ENCODE results near the gene AEBP1. TPM values are rescaled to one million over a fixed set of nuclear protein-coding genes. Genes with fewer than 3 reads are reported as not detected.

Gene AEBP1
- total RNA-seq, 1 donor from 2014 or later = 65.0 TPM

DNA sequence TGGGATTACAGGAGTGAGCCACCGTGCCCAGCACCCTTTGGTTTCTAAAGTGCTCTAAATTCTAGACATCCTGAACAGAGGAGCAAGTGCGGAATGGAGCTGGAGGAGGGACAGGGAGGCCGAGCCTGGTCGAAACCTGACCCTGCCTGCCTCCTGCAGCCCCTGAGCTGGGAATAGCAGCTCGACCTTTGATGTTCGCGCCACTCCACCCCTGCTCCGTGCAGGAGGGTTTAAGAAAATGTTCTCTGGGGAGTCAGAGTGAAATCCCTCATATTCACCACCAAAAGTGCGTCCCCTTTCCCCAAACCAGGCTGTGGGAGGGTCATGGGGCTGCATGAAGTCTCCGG is 40.6 kb upstream of the AEBP1 start:
- H3K9me3 ChIP-seq (ENCODE audit: insufficient read depth, low read depth, low read length) = no peaks in the 10 kb centered on the region
- H3K27me3 ChIP-seq (ENCODE audit: insufficient read depth, low read length) = peaks cover 3% of the 10 kb centered on the region
- no peak overlapping the region for H3K4me3 ChIP-seq (ENCODE audit: insufficient read depth, low read depth, low read length)
- H3K4me3 Mint-ChIP-seq (ENCODE audit: unreplicated experiment) = no peak overlapping the region
- no peaks in the 10 kb centered on the region for H3K79me2 ChIP-seq (ENCODE audit: insufficient read depth, low read length)
- no peaks in the 10 kb centered on the region for H3K27me3 Mint-ChIP-seq (ENCODE audit: low read depth, unreplicated experiment)
- H3K9me3 Mint-ChIP-seq (ENCODE audit: unreplicated experiment) = no peaks in the 10 kb centered on the region
- H2AFZ ChIP-seq (ENCODE audit: low read depth, low read length) = no peak overlapping the region
- H3K36me3 ChIP-seq (ENCODE audit: insufficient read depth, low read length) = peaks cover 11% of the 10 kb centered on the region
- no peak overlapping the region for H3K4me2 ChIP-seq (ENCODE audit: low read length)
- no peak for DNase-seq (ENCODE audit: low read depth)
- peaks cover 14% of the 10 kb centered on the region for H3K4me1 Mint-ChIP-seq (ENCODE audit: low read depth, unreplicated experiment)
- H3K27ac ChIP-seq (ENCODE audit: low read depth, low read length) = no peak overlapping the region
- no peak for FAIRE-seq
- peaks cover 72% of the 10 kb centered on the region for H4K20me1 ChIP-seq (ENCODE audit: insufficient read depth, low read length)
- no peak overlapping the region for H3K9ac ChIP-seq (ENCODE audit: low read length)
- peaks cover 19% of the 10 kb centered on the region for H3K36me3 Mint-ChIP-seq (ENCODE audit: low read depth, unreplicated experiment)
- H3K4me1 ChIP-seq (ENCODE audit: insufficient read depth, low read length) = peaks cover 3% of the 10 kb centered on the region
- no peak overlapping the region for H3K27ac Mint-ChIP-seq (ENCODE audit: unreplicated experiment)
- TF ChIP-seq EZH2 (IDR thresholded peaks at IDR 0.05; ENCODE audit: insufficient read depth, low read length) = no peak
- TF ChIP-seq, protein P1, sequence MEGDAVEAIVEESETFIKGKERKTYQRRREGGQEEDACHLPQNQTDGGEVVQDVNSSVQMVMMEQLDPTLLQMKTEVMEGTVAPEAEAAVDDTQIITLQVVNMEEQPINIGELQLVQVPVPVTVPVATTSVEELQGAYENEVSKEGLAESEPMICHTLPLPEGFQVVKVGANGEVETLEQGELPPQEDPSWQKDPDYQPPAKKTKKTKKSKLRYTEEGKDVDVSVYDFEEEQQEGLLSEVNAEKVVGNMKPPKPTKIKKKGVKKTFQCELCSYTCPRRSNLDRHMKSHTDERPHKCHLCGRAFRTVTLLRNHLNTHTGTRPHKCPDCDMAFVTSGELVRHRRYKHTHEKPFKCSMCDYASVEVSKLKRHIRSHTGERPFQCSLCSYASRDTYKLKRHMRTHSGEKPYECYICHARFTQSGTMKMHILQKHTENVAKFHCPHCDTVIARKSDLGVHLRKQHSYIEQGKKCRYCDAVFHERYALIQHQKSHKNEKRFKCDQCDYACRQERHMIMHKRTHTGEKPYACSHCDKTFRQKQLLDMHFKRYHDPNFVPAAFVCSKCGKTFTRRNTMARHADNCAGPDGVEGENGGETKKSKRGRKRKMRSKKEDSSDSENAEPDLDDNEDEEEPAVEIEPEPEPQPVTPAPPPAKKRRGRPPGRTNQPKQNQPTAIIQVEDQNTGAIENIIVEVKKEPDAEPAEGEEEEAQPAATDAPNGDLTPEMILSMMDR (IDR thresholded peaks at IDR 0.05; ENCODE audit: insufficient read depth, low read depth, low read length) = no peak

DNA sequence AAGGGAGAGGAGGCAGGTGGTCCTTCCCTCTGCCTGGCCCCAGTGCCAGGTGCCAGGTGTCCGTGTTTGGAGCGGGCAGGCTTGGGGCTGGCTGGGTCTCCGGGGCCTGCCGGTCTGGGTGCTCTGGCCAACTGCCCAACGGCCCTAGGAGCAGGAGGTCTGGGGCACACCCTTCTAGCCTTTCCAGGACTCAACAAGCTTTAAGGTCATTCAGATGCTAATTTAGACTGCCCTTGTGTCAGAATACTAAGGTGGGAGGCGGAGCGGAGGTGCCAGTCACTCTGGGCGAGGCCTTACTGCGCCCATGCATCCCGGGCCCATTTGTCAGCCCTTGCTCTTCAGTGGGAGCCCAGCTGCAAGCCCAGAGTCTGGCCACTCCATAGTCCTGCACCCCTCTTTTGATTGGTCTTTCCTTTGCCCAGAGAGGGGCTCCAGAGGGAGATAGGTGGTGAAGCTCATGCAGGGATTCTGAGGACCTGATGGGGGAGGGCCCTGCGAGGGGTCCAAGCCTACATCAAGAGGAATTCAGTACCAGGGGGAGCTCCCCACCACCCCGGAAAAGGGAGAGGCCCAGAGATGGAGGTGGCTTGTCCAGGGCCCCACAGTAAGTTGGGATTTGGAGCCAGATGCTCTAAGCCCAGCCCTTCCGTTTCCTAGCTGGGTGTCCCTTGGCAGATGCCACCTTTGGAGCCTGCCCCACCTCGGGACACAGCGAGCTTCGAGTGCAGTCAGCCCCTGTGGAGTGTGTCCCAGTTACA is 40.1 kb upstream of the AEBP1 start:
- peaks cover 14% of the 10 kb centered on the region for H3K36me3 Mint-ChIP-seq (ENCODE audit: low read depth, unreplicated experiment)
- FAIRE-seq = no peak
- Histone ChIP-seq H3K27ac (ENCODE audit: low read depth, low read length) (no peak overlapping the region), H3K36me3 (ENCODE audit: insufficient read depth, low read length) (peaks cover 9% of the 10 kb centered on the region), H2AFZ (ENCODE audit: low read depth, low read length) (no peak overlapping the region), H3K4me2 (ENCODE audit: low read length) (no peak overlapping the region), H3K9me3 (ENCODE audit: insufficient read depth, low read depth, low read length) (no peaks in the 10 kb centered on the region), H3K4me1 (ENCODE audit: insufficient read depth, low read length) (peaks cover 3% of the 10 kb centered on the region), H3K9ac (ENCODE audit: low read length) (no peak overlapping the region), H3K79me2 (ENCODE audit: insufficient read depth, low read length) (no peaks in the 10 kb centered on the region), H3K27me3 (ENCODE audit: insufficient read depth, low read length) (peaks cover 3% of the 10 kb centered on the region), H4K20me1 (ENCODE audit: insufficient read depth, low read length) (peaks cover 70% of the 10 kb centered on the region), H3K4me3 (ENCODE audit: insufficient read depth, low read depth, low read length) (no peak overlapping the region)
- no peak for DNase-seq (ENCODE audit: low read depth)
- H3K27ac Mint-ChIP-seq (ENCODE audit: unreplicated experiment) = no peak overlapping the region
- H3K4me1 Mint-ChIP-seq (ENCODE audit: low read depth, unreplicated experiment) = peaks cover 14% of the 10 kb centered on the region
- H3K27me3 Mint-ChIP-seq (ENCODE audit: low read depth, unreplicated experiment) = no peaks in the 10 kb centered on the region
- TF ChIP-seq EZH2 (IDR thresholded peaks at IDR 0.05; ENCODE audit: insufficient read depth, low read length) = no peak
- TF ChIP-seq, protein P1 (IDR thresholded peaks at IDR 0.05; ENCODE audit: insufficient read depth, low read depth, low read length) = no peak
- no peaks in the 10 kb centered on the region for H3K9me3 Mint-ChIP-seq (ENCODE audit: unreplicated experiment)
- no peak overlapping the region for H3K4me3 Mint-ChIP-seq (ENCODE audit: unreplicated experiment)

DNA sequence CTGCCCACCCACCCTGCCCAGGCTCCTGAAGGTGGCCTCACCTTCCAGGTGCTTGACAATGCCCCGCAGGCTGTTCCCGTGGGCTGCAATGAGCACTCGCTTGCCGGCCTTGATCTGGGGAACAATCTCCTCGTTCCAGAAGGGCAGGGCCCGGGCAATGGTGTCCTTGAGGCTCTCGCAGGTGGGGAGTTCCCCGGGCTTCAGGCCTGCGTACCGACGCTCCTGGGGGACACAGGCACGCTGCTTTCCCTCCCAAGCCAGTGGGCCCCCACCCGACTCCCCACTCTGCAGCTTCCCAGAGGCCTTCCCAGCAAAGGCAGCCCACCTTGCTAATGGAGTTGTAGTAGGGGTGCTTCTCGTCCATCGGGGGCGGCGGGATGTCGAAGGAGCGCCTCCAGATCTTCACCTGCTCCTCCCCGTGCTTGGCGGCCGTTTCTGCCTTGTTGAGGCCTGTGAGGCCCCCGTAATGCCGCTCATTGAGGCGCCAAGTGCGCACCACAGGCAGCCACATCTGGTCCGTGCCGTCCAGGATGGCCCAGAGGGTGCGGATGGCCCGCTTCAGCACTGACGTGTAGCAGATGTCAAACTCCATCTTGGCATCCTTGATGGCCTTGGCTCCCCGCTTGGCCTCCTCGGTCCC is 39.2 kb upstream of the AEBP1 start:
- Mint-ChIP-seq H3K9me3 (ENCODE audit: unreplicated experiment) (no peaks in the 10 kb centered on the region), H3K36me3 (ENCODE audit: low read depth, unreplicated experiment) (peaks cover 11% of the 10 kb centered on the region), H3K4me1 (ENCODE audit: low read depth, unreplicated experiment) (peaks cover 14% of the 10 kb centered on the region), H3K27ac (ENCODE audit: unreplicated experiment) (no peak overlapping the region), H3K4me3 (ENCODE audit: unreplicated experiment) (no peak overlapping the region), H3K27me3 (ENCODE audit: low read depth, unreplicated experiment) (no peaks in the 10 kb centered on the region)
- H3K27ac ChIP-seq (ENCODE audit: low read depth, low read length) = no peak overlapping the region
- TF ChIP-seq, protein P1 (IDR thresholded peaks at IDR 0.05; ENCODE audit: insufficient read depth, low read depth, low read length) = no peak
- TF ChIP-seq EZH2 (IDR thresholded peaks at IDR 0.05; ENCODE audit: insufficient read depth, low read length) = no peak
- peaks cover 62% of the 10 kb centered on the region for H4K20me1 ChIP-seq (ENCODE audit: insufficient read depth, low read length)
- FAIRE-seq = no peak
- H3K9ac ChIP-seq (ENCODE audit: low read length) = no peak overlapping the region
- no peaks in the 10 kb centered on the region for H3K9me3 ChIP-seq (ENCODE audit: insufficient read depth, low read depth, low read length)
- H3K4me3 ChIP-seq (ENCODE audit: insufficient read depth, low read depth, low read length) = no peak overlapping the region
- H3K4me2 ChIP-seq (ENCODE audit: low read length) = peak overlapping the region; percentile 10
- DNase-seq (ENCODE audit: low read depth) = no peak
- H3K36me3 ChIP-seq (ENCODE audit: insufficient read depth, low read length) = peaks cover 5% of the 10 kb centered on the region
- no peaks in the 10 kb centered on the region for H3K79me2 ChIP-seq (ENCODE audit: insufficient read depth, low read length)
- no peak overlapping the region for H2AFZ ChIP-seq (ENCODE audit: low read depth, low read length)
- H3K4me1 ChIP-seq (ENCODE audit: insufficient read depth, low read length) = peaks cover 3% of the 10 kb centered on the region
- peaks cover 3% of the 10 kb centered on the region for H3K27me3 ChIP-seq (ENCODE audit: insufficient read depth, low read length)

Measured in astrocyte (in vitro differentiated cells and primary cell).